ENCODE measurements around the gene SUPT5H. TPM values are rescaled to one million over a fixed set of nuclear protein-coding genes. Genes with fewer than 3 reads are reported as not detected.

SUPT5H gene
- total and polyA plus RNA-seq, 2 experiments from 2014 or later = 71.6 to 184 TPM

DNA sequence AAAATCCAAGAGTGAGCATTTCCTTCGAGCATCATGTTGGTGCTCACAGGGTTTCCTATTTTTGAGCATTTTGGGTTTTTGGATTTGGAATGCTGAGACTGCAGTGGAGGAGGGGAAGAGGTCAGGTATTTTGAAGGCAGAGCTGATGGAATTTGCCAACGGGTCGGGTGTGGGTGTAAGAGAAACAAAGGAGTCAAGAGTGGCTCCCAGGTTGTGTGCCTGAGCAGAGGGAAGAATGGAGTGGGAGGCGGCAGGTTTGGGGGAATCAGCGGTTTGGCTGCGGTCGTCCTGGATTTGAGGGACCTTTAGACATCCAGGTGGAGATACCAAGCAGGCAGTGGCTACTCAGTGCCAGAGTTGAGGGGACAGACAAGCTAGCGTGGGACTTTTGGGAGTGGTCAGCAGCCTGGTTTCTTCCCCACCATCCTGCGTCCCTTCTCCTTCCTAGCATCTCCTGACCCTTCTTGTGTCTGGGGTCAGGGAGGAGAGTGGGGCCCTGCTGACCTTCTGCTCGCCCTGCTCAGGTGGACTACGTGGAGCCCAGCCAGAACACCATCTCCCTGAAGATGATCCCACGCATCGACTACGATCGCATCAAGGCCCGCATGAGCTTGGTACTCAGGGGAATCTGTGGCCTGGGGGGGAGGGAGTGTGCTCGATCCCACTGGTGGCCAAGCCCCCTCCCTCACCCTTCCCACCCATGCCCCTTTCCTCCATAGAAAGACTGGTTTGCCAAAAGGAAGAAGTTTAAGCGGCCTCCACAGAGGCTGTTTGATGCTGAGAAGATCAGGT, 20.8 kb downstream of the SUPT5H start:
- H3K9me3 ChIP-seq (ENCODE audit: low read depth) = no peaks in the 10 kb centered on the region
- H3K27ac ChIP-seq = no peak overlapping the region
- TF ChIP-seq EZH2phosphoT487 (IDR thresholded peaks at IDR 0.05; ENCODE audit: low read depth, severe bottlenecking, unreplicated experiment) (no peak), EZH2 (IDR thresholded peaks at IDR 0.05; ENCODE audit: borderline replicate concordance) (no peak), CTCF (IDR thresholded peaks at IDR 0.05; ENCODE audit: poor library complexity) (no peak)
- no peak overlapping the region for H2AFZ ChIP-seq
- no peaks in the 10 kb centered on the region for H3K4me1 ChIP-seq (ENCODE audit: insufficient read depth)
- no peak for DNase-seq (ENCODE audit: low spot score)
- H3K4me3 ChIP-seq = no peak overlapping the region
- H3K79me2 ChIP-seq = no peaks in the 10 kb centered on the region
- H3K9me2 ChIP-seq (replicated peaks; ENCODE audit: insufficient read depth) = no peaks in the 10 kb centered on the region
- no peak overlapping the region for H3K4me2 ChIP-seq
- no peaks in the 10 kb centered on the region for H4K20me1 ChIP-seq (ENCODE audit: insufficient read depth, poor library complexity, severe bottlenecking)
- no peaks in the 10 kb centered on the region for H3K36me3 ChIP-seq (replicated peaks; ENCODE audit: insufficient read depth, low read depth)
- H3K27me3 ChIP-seq = no peaks in the 10 kb centered on the region
- WGBS (ENCODE audit: low lambda C conversion rate, missing lambda C conversion rate) = 97% methylated on average over 18 of the region's 18 CpGs

DNA sequence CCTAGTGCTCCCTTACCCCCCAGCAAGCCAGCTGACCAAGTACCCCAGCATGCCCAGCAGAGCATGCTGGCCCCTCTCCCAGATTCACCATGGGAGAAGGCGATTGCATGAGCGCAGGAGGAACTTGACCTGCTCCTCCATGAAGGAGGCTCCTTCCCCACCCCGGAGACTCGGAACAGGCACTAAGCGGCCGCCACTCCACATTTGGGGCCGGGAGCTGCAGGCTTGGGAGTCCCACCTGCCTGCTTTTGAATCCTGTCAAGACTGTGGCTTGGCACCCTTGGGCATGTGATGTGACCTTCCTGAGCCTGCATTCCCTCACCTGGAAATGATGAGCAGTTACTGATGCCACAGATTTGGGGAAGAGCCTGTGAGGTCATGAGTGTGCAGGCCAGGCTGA, 22.6 kb downstream of the SUPT5H start:
- 93% methylated on average over 7 of the region's 7 CpGs for WGBS (ENCODE audit: low lambda C conversion rate, missing lambda C conversion rate)
- DNase-seq (ENCODE audit: low spot score) = no peak

GRCh38 chr19:39469036-39469435, 23.7 kb downstream of the SUPT5H start:
- TF ChIP-seq EZH2 (IDR thresholded peaks at IDR 0.05; ENCODE audit: borderline replicate concordance) (no peak), EZH2phosphoT487 (IDR thresholded peaks at IDR 0.05; ENCODE audit: low read depth, severe bottlenecking, unreplicated experiment) (no peak), CTCF (IDR thresholded peaks at IDR 0.05; ENCODE audit: poor library complexity) (no peak)
- Histone ChIP-seq H3K4me3 (no peak overlapping the region), H3K9me2 (replicated peaks; ENCODE audit: insufficient read depth) (no peaks in the 10 kb centered on the region), H3K27ac (no peak overlapping the region), H3K36me3 (replicated peaks; ENCODE audit: insufficient read depth, low read depth) (no peaks in the 10 kb centered on the region), H3K27me3 (no peaks in the 10 kb centered on the region), H4K20me1 (ENCODE audit: insufficient read depth, poor library complexity, severe bottlenecking) (no peaks in the 10 kb centered on the region), H3K79me2 (no peaks in the 10 kb centered on the region), H3K9me3 (ENCODE audit: low read depth) (no peaks in the 10 kb centered on the region), H3K4me1 (ENCODE audit: insufficient read depth) (no peaks in the 10 kb centered on the region), H3K4me2 (no peak overlapping the region), H2AFZ (no peak overlapping the region)
- no peak for DNase-seq (ENCODE audit: low spot score)
- 92% methylated on average over 11 of the region's 11 CpGs for WGBS (ENCODE audit: low lambda C conversion rate, missing lambda C conversion rate)

More for the DNA sequence above, 22.6 kb downstream of the SUPT5H start:
- no peaks in the 10 kb centered on the region for H3K4me1 ChIP-seq (ENCODE audit: insufficient read depth)
- H3K36me3 ChIP-seq (replicated peaks; ENCODE audit: insufficient read depth, low read depth) = no peaks in the 10 kb centered on the region
- no peaks in the 10 kb centered on the region for H3K79me2 ChIP-seq
- no peak overlapping the region for H3K4me2 ChIP-seq
- no peak overlapping the region for H3K4me3 ChIP-seq
- no peak overlapping the region for H3K27ac ChIP-seq
- no peak for TF ChIP-seq EZH2phosphoT487 (IDR thresholded peaks at IDR 0.05; ENCODE audit: low read depth, severe bottlenecking, unreplicated experiment)
- no peak for TF ChIP-seq EZH2 (IDR thresholded peaks at IDR 0.05; ENCODE audit: borderline replicate concordance)
- H2AFZ ChIP-seq = no peak overlapping the region
- H3K27me3 ChIP-seq = no peaks in the 10 kb centered on the region
- H4K20me1 ChIP-seq (ENCODE audit: insufficient read depth, poor library complexity, severe bottlenecking) = no peaks in the 10 kb centered on the region
- no peaks in the 10 kb centered on the region for H3K9me2 ChIP-seq (replicated peaks; ENCODE audit: insufficient read depth)
- no peaks in the 10 kb centered on the region for H3K9me3 ChIP-seq (ENCODE audit: low read depth)

GRCh38 chr19:39469567-39469966, 24.2 kb downstream of the SUPT5H start:
- H3K4me1 ChIP-seq (ENCODE audit: insufficient read depth) = no peaks in the 10 kb centered on the region
- no peak for DNase-seq (ENCODE audit: low spot score)
- H3K27ac ChIP-seq = no peak overlapping the region
- H3K36me3 ChIP-seq (replicated peaks; ENCODE audit: insufficient read depth, low read depth) = no peaks in the 10 kb centered on the region
- no peak overlapping the region for H2AFZ ChIP-seq
- H3K4me2 ChIP-seq = no peak overlapping the region
- no peaks in the 10 kb centered on the region for H3K27me3 ChIP-seq
- TF ChIP-seq EZH2phosphoT487 (IDR thresholded peaks at IDR 0.05; ENCODE audit: low read depth, severe bottlenecking, unreplicated experiment) = no peak
- TF ChIP-seq CTCF (IDR thresholded peaks at IDR 0.05; ENCODE audit: poor library complexity) = no peak
- TF ChIP-seq EZH2 (IDR thresholded peaks at IDR 0.05; ENCODE audit: borderline replicate concordance) = no peak
- WGBS (ENCODE audit: low lambda C conversion rate, missing lambda C conversion rate) = 81% methylated on average over 6 of the region's 6 CpGs
- H3K4me3 ChIP-seq = no peak overlapping the region
- H4K20me1 ChIP-seq (ENCODE audit: insufficient read depth, poor library complexity, severe bottlenecking) = no peaks in the 10 kb centered on the region
- H3K9me3 ChIP-seq (ENCODE audit: low read depth) = no peaks in the 10 kb centered on the region
- H3K9me2 ChIP-seq (replicated peaks; ENCODE audit: insufficient read depth) = no peaks in the 10 kb centered on the region
- no peaks in the 10 kb centered on the region for H3K79me2 ChIP-seq

Data from hepatocyte (in vitro differentiated cells).